Measurements from ENCODE around the gene REXO1. TPM values are rescaled to one million over a fixed set of nuclear protein-coding genes. Genes with fewer than 3 reads are reported as not detected.

The REXO1 gene
- total and polyA plus RNA-seq, 2 of the 8 experiments (the other 6 are each of a cell fraction or from before 2014, with no cell fraction given) = 42.4 to 44.3 TPM

GRCh38 chr19:1863328-1863637 lies 15.0 kb upstream of the REXO1 start, which contains the start of gene KLF16:
TSS of gene KLF16 (minus strand) at chr19:1863579. CDS start at chr19:1863497, 82 bp downstream.
- peak within 1 kb of the TSS; percentile 66 to 96 (median 78) for H3K4me3 ChIP-seq (ENCODE audit: extremely low read depth in 1 of 4, insufficient read depth in 2 of 4, low read depth in 3 of 4, low read length in 4 of 4)
- peaks cover 10% of the 10 kb centered on the region for H3K79me1 ChIP-seq (ENCODE audit: low read depth, low read length)
- peak within 1 kb of the TSS; percentile 75 for H3K27ac ChIP-seq (ENCODE audit: low read depth, low read length)
- peaks cover 25 to 41% of the 10 kb centered on the region in 2 experiments for H4K20me1 ChIP-seq (replicated peaks in 1 of 2; ENCODE audit: control insufficient read depth in 1 of 2, insufficient read depth in 2 of 2, low read length in 2 of 2)
- H3K4me2 ChIP-seq (ENCODE audit: insufficient read depth in 1 of 2, low read depth in 2 of 2, low read length in 2 of 2) = peak within 1 kb of the TSS; percentile 89 to 90
- peaks cover 0 to 41% (median 28%) of the 10 kb centered on the region in 4 experiments; a peak in 6 of 7 replicates for H3K4me1 ChIP-seq (replicated peaks in 1 of 4; ENCODE audit: control insufficient read depth in 3 of 4, insufficient read depth in 4 of 4, low read length in 3 of 4)
- H4K5ac ChIP-seq (ENCODE audit: insufficient read length, low read depth, low read length) = peak within 1 kb of the TSS; percentile 83
- H3K9ac ChIP-seq (replicated peaks in 1 of 4; ENCODE audit: extremely low read depth in 1 of 4, low read depth in 3 of 4, low read length in 3 of 4) = peak within 1 kb of the TSS; percentile 10 to 91 (median 76)
- peak within 1 kb of the TSS; percentile 71 for H3K18ac ChIP-seq (ENCODE audit: extremely low read depth, low read length)
- H3K23ac ChIP-seq (ENCODE audit: insufficient read length) = no peak within 1 kb of the TSS
- ChIA-PET POLR2A (ENCODE audit: partially characterized antibody) (no interaction called here), CTCF (ENCODE audit: partially characterized antibody) (no interaction called here)
- peaks cover 0 to 15% (median 6%) of the 10 kb centered on the region in 4 experiments; a peak in 5 of 7 replicates for H3K27me3 ChIP-seq (replicated peaks in 1 of 4; ENCODE audit: control insufficient read depth in 3 of 4, extremely low read depth in 1 of 4, insufficient read depth in 3 of 4, low read length in 3 of 4)
- peak within 1 kb of the TSS; percentile 77 for H3K56ac ChIP-seq (replicated peaks; ENCODE audit: insufficient read length, low read depth, low read length)
- TF ChIP-seq BACH1 (IDR thresholded peaks at IDR 0.05; ENCODE audit: low read length) (no peak), PHF8 (conservative IDR thresholded peaks at IDR 0.05; ENCODE audit: low read depth, low read length) (peak; percentile 59; the same call in 1 of the 2 replicates), POLR2AphosphoS5 (IDR thresholded peaks at IDR 0.05; ENCODE audit: low read depth, low read length) (0 out of 2 replicates have a peak, but pooled peaks have one; percentile 34), POLR2A (IDR thresholded peaks at IDR 0.05; ENCODE audit: control extremely low read depth in 1 of 2, low read depth in 2 of 2, low read length in 2 of 2) (peak in 1 of 2 experiments; percentile 55; a peak in 1 of 3 replicates), TAF1 (IDR thresholded peaks at IDR 0.05; ENCODE audit: low read depth, low read length) (peak; percentile 59; the same call in 1 of the 2 replicates)
- H2AK5ac ChIP-seq (ENCODE audit: low read depth, low read length) = no peak within 1 kb of the TSS
- no peak for FAIRE-seq
- H3K36me3 ChIP-seq (ENCODE audit: control insufficient read depth in 2 of 4, insufficient read depth in 4 of 4, low read length in 3 of 4) = no peaks in the 10 kb centered on the region
- no peak within 1 kb of the TSS for H2BK20ac ChIP-seq (ENCODE audit: low read length)
- H2BK12ac ChIP-seq (ENCODE audit: low read depth, low read length) = no peak within 1 kb of the TSS
- no peak for DNase-seq (ENCODE audit: low read depth in 1 of 2, low spot score in 2 of 2)
- no peak within 1 kb of the TSS for H3K14ac ChIP-seq (ENCODE audit: insufficient read length)
- H3K23me2 ChIP-seq (ENCODE audit: low read depth, low read length) = peaks cover 5% of the 10 kb centered on the region; the same call in 1 of the 2 replicates
- H2AFZ ChIP-seq (ENCODE audit: low read length) = no peak within 1 kb of the TSS
- peaks cover 18 to 43% of the 10 kb centered on the region in 2 experiments; a peak in 3 of 4 replicates for H3K79me2 ChIP-seq (ENCODE audit: control insufficient read depth in 1 of 2, insufficient read depth in 2 of 2, low read length in 2 of 2)
- H3K9me3 ChIP-seq (ENCODE audit: insufficient read depth in 2 of 2, low read depth in 1 of 2, low read length in 1 of 2) = no peaks in the 10 kb centered on the region
- H2BK5ac ChIP-seq (ENCODE audit: low read depth, low read length) = peak within 1 kb of the TSS; percentile 81
- H2BK15ac ChIP-seq (ENCODE audit: low read length) = peak within 1 kb of the TSS; percentile 88; the same call in 1 of the 2 replicates
- H4K8ac ChIP-seq (ENCODE audit: extremely low read depth, insufficient read depth, low read length) = peak within 1 kb of the TSS; percentile 89; the same call in 1 of the 2 replicates
- H2BK120ac ChIP-seq (replicated peaks; ENCODE audit: low read depth, low read length) = no peak within 1 kb of the TSS
- peak within 1 kb of the TSS; percentile 42 for H4K91ac ChIP-seq (replicated peaks; ENCODE audit: insufficient read length, low read length)
- WGBS, 2 experiments (ENCODE audit: extremely low coverage in 1 of 2, insufficient coverage in 1 of 2, insufficient read length in 1 of 2, insufficient replicate concordance in 2 of 2, low coverage in 1 of 2, low lambda C conversion rate in 2 of 2, missing lambda C conversion rate in 1 of 2) = 3% methylated on average over 20 of the region's 63 CpGs; no CpG with 5 or more reads in 1 of the 2 experiments
- peak within 1 kb of the TSS; percentile 53 for H3K4ac ChIP-seq (replicated peaks; ENCODE audit: insufficient read length, low read depth, low read length)

Data from H1 (cell line).